GM12892 (cell line): Measurements from ENCODE around the gene RALA.
A peak's percentile ranks its signal among the peaks of the same experiment; 100 is the strongest.
"Not testable (repeated sequence)": the region's sequence is repeated elsewhere in the genome, so short reads cannot be mapped to it uniquely, and the experiment has no call there.

Experiments
- DNase-seq: peaks from one replicate; pipeline ENCODE4 v3.0.0; 2011; ENCODE audit not compliant: insufficient read length
- FAIRE-seq: peaks from 2 replicates; lab custom pipeline; 2011; peaks lifted over from hg19 to GRCh38; lab: Jason Lieb, UNC
- POLR2A ChIP-seq: IDR thresholded peaks from 2 replicates; pipeline ENCODE4 v1.6.1; 2011; ENCODE audit warnings: low read depth, low read length, control low read depth
- POLR2AphosphoS5 ChIP-seq: IDR thresholded peaks from 2 replicates; pipeline ENCODE4 v1.6.1; 2011; ENCODE audit warnings: low read depth, low read length, control low read depth
- TAF1 ChIP-seq: IDR thresholded peaks from 2 replicates; pipeline ENCODE4 v1.6.1; 2011; ENCODE audit warnings: low read depth, mild to moderate bottlenecking, control low read depth, low read length, borderline replicate concordance

The RALA gene

GRCh38 chr7:39749177-39749576, 125.8 kb downstream of the RALA start:
- DNase-seq (no peak), FAIRE-seq (no peak)
- TF ChIP-seq TAF1 (no peak), POLR2A (no peak), POLR2AphosphoS5 (no peak)

- DNase-seq (no peak), FAIRE-seq (peak; percentile 38)
- TF ChIP-seq TAF1: no peak
- TF ChIP-seq POLR2AphosphoS5: no peak
- TF ChIP-seq POLR2A: no peak
Observed at GRCh38 chr7:39749717-39750116, 126.3 kb downstream of the RALA start.

DNA sequence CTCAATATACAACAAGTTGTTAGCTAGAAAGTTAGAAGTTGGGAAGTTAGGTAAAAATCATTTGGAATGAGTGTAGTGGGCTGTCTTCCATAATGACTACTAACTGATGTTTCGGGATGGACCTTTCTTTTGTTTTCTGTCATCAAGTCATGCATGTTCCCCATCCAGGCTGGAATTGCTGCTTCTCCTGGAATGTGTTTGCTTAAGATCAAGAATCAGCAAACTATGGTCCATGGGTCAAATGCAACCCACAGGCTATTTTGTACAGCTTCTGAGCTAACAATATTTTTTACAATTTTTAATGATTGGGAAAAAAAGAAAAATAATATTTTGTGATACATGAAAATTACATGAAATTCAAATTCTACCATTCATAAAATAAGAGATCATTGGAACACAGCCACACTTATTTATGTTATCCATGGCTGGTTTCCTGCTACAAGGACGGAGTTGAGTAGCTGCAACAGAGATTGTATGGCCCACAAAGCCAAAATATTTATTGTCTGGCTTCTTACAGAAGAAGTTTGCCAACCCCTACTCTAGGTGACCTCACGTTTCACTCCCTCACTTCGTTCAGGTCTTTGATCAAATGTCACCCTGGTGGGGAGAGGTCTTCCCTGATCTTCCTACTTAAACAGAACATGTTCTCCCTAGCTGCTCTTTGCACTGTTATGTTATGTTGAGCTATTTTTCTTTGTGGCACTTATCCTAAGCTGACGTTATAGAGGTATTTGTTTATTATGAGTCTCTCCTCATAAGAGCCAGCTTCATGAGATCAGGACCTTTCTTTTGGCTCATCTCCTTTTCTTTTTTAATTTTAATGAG, 127.1 kb downstream of the RALA start:
- DNase-seq (no peak), FAIRE-seq (no peak)
- no peak for TF ChIP-seq TAF1
- TF ChIP-seq POLR2A: no peak
- TF ChIP-seq POLR2AphosphoS5: no peak

- not testable (repeated sequence) for DNase-seq, FAIRE-seq
Observed at GRCh38 chr7:39753237-39753636, 129.9 kb downstream of the RALA start.

DNA sequence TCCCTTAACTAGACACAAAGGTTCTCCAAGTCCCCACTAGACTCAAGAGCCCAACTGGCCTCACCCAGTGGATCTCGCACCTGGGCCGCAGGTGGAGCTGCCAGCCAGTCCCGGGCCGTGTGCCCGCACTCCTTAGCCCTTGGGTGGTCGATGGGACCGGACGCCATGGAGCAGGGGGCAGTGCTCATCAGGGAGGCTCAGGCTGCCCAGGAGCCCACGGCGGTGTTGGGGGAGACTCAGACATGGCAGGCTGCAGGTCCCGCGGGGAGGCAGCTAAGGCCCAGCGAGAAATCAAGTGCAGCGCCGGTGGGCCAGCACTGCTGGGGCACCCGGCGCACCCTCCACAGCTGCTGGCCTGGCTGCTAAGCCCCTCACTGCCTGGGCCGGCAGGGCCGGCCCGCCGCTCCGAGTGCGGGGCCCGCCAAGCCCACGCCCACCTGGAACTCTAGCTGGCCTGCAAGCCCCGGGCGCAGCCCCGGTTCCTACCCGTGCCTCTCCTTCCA, 130.5 kb downstream of the RALA start:
- no peak for FAIRE-seq
- no peak for TF ChIP-seq TAF1
- TF ChIP-seq POLR2A: no peak
- TF ChIP-seq POLR2AphosphoS5: no peak
- DNase-seq: no peak

- FAIRE-seq: no peak
Observed at GRCh38 chr7:39754326-39755120, 131.2 kb downstream of the RALA start.

GRCh38 chr7:39757604-39758003, 134.2 kb downstream of the RALA start:
- no peak for FAIRE-seq
- DNase-seq: no peak
- TF ChIP-seq POLR2A (no peak), TAF1 (no peak), POLR2AphosphoS5 (no peak)

More at GRCh38 chr7:39754326-39755120, 131.2 kb downstream of the RALA start:
- no peak for DNase-seq
- TF ChIP-seq POLR2AphosphoS5 (no peak), POLR2A (no peak), TAF1 (no peak)
